ENCODE data around the gene MLF2. TPM values are rescaled to one million over a fixed set of nuclear protein-coding genes. Genes with fewer than 3 reads are reported as not detected.

The MLF2 gene
- total RNA-seq, 1 experiment from 2014 or later, result 303 TPM

- Histone ChIP-seq H3K36me3 (ENCODE audit: control insufficient read depth, insufficient read depth, low read length) (peaks cover 10% of the 10 kb centered on the region; the same call in 1 of the 2 replicates), H3K4me1 (peaks cover 26% of the 10 kb centered on the region), H3K9me3 (no peaks in the 10 kb centered on the region), H3K27me3 (replicated peaks; ENCODE audit: control insufficient read depth, insufficient read depth, low read length) (no peaks in the 10 kb centered on the region), H3K4me3 (ENCODE audit: low read depth, low read length) (no peak overlapping the region)
- Mint-ChIP-seq H3K4me3 (ENCODE audit: unreplicated experiment) (no peak overlapping the region), H3K4me1 (ENCODE audit: low read depth, unreplicated experiment) (peaks cover 47% of the 10 kb centered on the region), H3K27me3 (ENCODE audit: insufficient read depth, unreplicated experiment) (no peaks in the 10 kb centered on the region), H3K9me3 (ENCODE audit: unreplicated experiment) (no peaks in the 10 kb centered on the region), H3K27ac (ENCODE audit: unreplicated experiment) (peak overlapping the region; percentile 5), H3K36me3 (ENCODE audit: insufficient read depth, unreplicated experiment) (no peaks in the 10 kb centered on the region)
- TF ChIP-seq, protein P1, sequence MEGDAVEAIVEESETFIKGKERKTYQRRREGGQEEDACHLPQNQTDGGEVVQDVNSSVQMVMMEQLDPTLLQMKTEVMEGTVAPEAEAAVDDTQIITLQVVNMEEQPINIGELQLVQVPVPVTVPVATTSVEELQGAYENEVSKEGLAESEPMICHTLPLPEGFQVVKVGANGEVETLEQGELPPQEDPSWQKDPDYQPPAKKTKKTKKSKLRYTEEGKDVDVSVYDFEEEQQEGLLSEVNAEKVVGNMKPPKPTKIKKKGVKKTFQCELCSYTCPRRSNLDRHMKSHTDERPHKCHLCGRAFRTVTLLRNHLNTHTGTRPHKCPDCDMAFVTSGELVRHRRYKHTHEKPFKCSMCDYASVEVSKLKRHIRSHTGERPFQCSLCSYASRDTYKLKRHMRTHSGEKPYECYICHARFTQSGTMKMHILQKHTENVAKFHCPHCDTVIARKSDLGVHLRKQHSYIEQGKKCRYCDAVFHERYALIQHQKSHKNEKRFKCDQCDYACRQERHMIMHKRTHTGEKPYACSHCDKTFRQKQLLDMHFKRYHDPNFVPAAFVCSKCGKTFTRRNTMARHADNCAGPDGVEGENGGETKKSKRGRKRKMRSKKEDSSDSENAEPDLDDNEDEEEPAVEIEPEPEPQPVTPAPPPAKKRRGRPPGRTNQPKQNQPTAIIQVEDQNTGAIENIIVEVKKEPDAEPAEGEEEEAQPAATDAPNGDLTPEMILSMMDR (IDR thresholded peaks at IDR 0.05; ENCODE audit: insufficient read depth in 1 of 2, low read depth in 1 of 2, low read length in 1 of 2, severe bottlenecking in 1 of 2, unreplicated experiment in 1 of 2), result no peak
- BruUV-seq (replicated peaks), result no TSS peak
- ChIA-PET POLR2A (interaction anchor here (1.4 kb wide), 1 partner anchor 8 kb away, joined by 8 read pairs; the partner anchor contains the start of gene PTMS), CTCF (interaction anchor here (1.8 to 2.2 kb wide), 2 partner anchors 8 to 21 kb away, joined by 9 to 10 read pairs; partner anchors contain the start of genes MLF2 and PTMS)
- no peak for DNase-seq
- intact Hi-C loops (cut with micrococcal nuclease; ENCODE audit: unreplicated experiment), result loop anchor here (5.0 kb wide), 2 partner anchors 52 to 207 kb away; partner anchors contain the start of genes COPS7A and NOP2
Measured at GRCh38 chr12:6774499-6775062, 21.6 kb upstream of the MLF2 start.

DNA sequence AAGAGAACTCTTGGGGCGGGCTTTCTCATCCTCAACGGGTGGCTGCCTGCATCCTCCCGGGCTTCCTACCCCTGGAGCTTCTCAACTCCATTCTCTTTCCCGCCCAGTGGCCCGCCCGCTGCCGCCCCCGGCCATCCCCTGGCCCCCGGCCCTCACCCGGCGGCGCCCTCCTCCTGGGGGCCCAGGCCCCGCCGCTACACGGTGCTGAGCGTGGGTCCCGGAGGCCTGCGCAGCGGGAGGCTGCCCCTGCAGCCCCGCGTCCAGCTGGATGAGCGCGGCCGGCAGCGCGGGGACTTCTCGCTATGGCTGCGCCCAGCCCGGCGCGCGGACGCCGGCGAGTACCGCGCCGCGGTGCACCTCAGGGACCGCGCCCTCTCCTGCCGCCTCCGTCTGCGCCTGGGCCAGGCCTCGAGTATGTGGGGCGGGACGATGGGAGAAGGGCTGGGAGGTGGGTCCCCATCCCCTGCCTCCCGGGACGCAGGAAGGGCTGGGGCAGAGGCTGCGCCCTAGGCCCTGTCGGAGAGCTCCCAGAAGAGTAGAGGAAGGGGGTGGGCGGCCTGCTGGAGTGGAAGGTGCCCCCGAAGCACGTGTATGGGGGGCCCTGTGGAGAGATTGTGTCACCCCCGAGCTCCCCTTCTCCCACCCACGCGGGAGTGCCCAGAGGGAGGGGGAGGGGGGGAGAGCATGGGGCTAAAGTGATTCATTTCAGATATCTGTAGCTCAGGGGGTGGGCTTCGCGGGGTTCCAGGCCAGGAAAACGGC lies 20.8 kb upstream of the MLF2 start:
- POLR2A ChIA-PET, result interaction anchor here (0.6 kb wide), 1 partner anchor 34 kb away, joined by 12 read pairs; no protein-coding TSS in a partner anchor
- H3K4me1 ChIP-seq, result peaks cover 27% of the 10 kb centered on the region
- intact Hi-C loops (cut with micrococcal nuclease; ENCODE audit: unreplicated experiment), result no loop called here
- CTCF ChIA-PET, result interaction anchor here (1.8 kb wide), 1 partner anchor 7 kb away, joined by 9 read pairs; the partner anchor contains the start of gene PTMS
- H3K36me3 ChIP-seq (ENCODE audit: control insufficient read depth, insufficient read depth, low read length), result peaks cover 10% of the 10 kb centered on the region; the same call in 1 of the 2 replicates
- no peaks in the 10 kb centered on the region for H3K36me3 Mint-ChIP-seq (ENCODE audit: insufficient read depth, unreplicated experiment)
- H3K9me3 Mint-ChIP-seq (ENCODE audit: unreplicated experiment), result no peaks in the 10 kb centered on the region
- no peaks in the 10 kb centered on the region for H3K27me3 Mint-ChIP-seq (ENCODE audit: insufficient read depth, unreplicated experiment)
- H3K27me3 ChIP-seq (replicated peaks; ENCODE audit: control insufficient read depth, insufficient read depth, low read length), result no peaks in the 10 kb centered on the region
- TF ChIP-seq, protein P1 (IDR thresholded peaks at IDR 0.05; ENCODE audit: insufficient read depth in 1 of 2, low read depth in 1 of 2, low read length in 1 of 2, severe bottlenecking in 1 of 2, unreplicated experiment in 1 of 2), result no peak
- H3K27ac Mint-ChIP-seq (ENCODE audit: unreplicated experiment), result no peak overlapping the region
- H3K4me3 ChIP-seq (ENCODE audit: low read depth, low read length), result no peak overlapping the region
- no TSS peak for BruUV-seq (replicated peaks)
- no peaks in the 10 kb centered on the region for H3K9me3 ChIP-seq
- H3K4me1 Mint-ChIP-seq (ENCODE audit: low read depth, unreplicated experiment), result peaks cover 49% of the 10 kb centered on the region
- DNase-seq, result no peak
- no peak overlapping the region for H3K4me3 Mint-ChIP-seq (ENCODE audit: unreplicated experiment)

GRCh38 chr12:6772726-6773589 lies 20.0 kb upstream of the MLF2 start:
- TF ChIP-seq, protein P1 (IDR thresholded peaks at IDR 0.05; ENCODE audit: insufficient read depth in 1 of 2, low read depth in 1 of 2, low read length in 1 of 2, severe bottlenecking in 1 of 2, unreplicated experiment in 1 of 2), result no peak
- POLR2A ChIA-PET, result no interaction called here
- no TSS peak for BruUV-seq (replicated peaks)
- H3K4me1 Mint-ChIP-seq (ENCODE audit: low read depth, unreplicated experiment), result peaks cover 49% of the 10 kb centered on the region
- Histone ChIP-seq H3K4me3 (ENCODE audit: low read depth, low read length) (no peak overlapping the region), H3K4me1 (peaks cover 30% of the 10 kb centered on the region), H3K36me3 (ENCODE audit: control insufficient read depth, insufficient read depth, low read length) (peaks cover 10% of the 10 kb centered on the region; the same call in 1 of the 2 replicates), H3K9me3 (no peaks in the 10 kb centered on the region), H3K27me3 (replicated peaks; ENCODE audit: control insufficient read depth, insufficient read depth, low read length) (no peaks in the 10 kb centered on the region)
- H3K4me3 Mint-ChIP-seq (ENCODE audit: unreplicated experiment), result no peak overlapping the region
- H3K27ac Mint-ChIP-seq (ENCODE audit: unreplicated experiment), result no peak overlapping the region
- intact Hi-C loops (cut with micrococcal nuclease; ENCODE audit: unreplicated experiment), result no loop called here
- H3K27me3 Mint-ChIP-seq (ENCODE audit: insufficient read depth, unreplicated experiment), result no peaks in the 10 kb centered on the region
- DNase-seq, result no peak
- no peaks in the 10 kb centered on the region for H3K9me3 Mint-ChIP-seq (ENCODE audit: unreplicated experiment)
- H3K36me3 Mint-ChIP-seq (ENCODE audit: insufficient read depth, unreplicated experiment), result peaks cover 2% of the 10 kb centered on the region
- CTCF ChIA-PET, result interaction anchor here (1.9 kb wide), 1 partner anchor 20 kb away, joined by 9 read pairs; the partner anchor contains the start of gene MLF2
